SU-DHL-6 (cell line): ENCODE measurements around the gene TMPRSS4.

Source experiments
- H2AFZ ChIP-seq: fragments of 200-600 bp; sonication (generic); 2 replicates; pipeline ENCODE4 v1.6.1; 2014; ENCODE audit warnings: low read depth, mild to moderate bottlenecking, moderate library complexity, mixed read lengths, antibody characterized with exemption, low read length; ENCODE audit not compliant: severe bottlenecking
- H3F3A ChIP-seq: fragments of 200-600 bp; shearing (Covaris generic); 2 replicates; pipeline ENCODE4 v1.6.0; 2016; ENCODE audit warnings: antibody characterized with exemption, mild to moderate bottlenecking; ENCODE audit not compliant: insufficient read depth
- H3K27ac ChIP-seq: fragments of 200-600 bp; sonication (generic); 2 replicates; pipeline ENCODE4 v1.5.1; 2016; ENCODE audit warnings: low read depth, mild to moderate bottlenecking, low read length, moderate library complexity, mixed read lengths
- H3K27me3 ChIP-seq: fragments of 200-600 bp; sonication (generic), shearing (Covaris generic); 2 replicates; pipeline ENCODE4 v1.6.0; 2014; ENCODE audit warnings: mild to moderate bottlenecking, low read length
- H3K36me3 ChIP-seq: fragments of 200-600 bp; sonication (generic); 2 replicates; pipeline ENCODE4 v1.6.1; 2014; ENCODE audit warnings: mild to moderate bottlenecking, low read length, mixed read lengths
- H3K4me2 ChIP-seq: fragments of 300-600, 200-600 bp; shearing (Covaris generic), sonication (generic); 2 replicates; pipeline ENCODE4 v1.6.0; 2014; ENCODE audit warnings: low read length, low read depth, mild to moderate bottlenecking; ENCODE audit not compliant: poor library complexity, severe bottlenecking
- H3K4me3 ChIP-seq: fragments of 200-600 bp; sonication (generic); 2 replicates; pipeline ENCODE4 v1.5.1; 2014; ENCODE audit warnings: antibody characterized with exemption, low read length, mild to moderate bottlenecking, mixed read lengths; ENCODE audit not compliant: insufficient read depth, poor library complexity, severe bottlenecking
- H3K79me2 ChIP-seq: fragments of 200-600 bp; sonication (generic); 2 replicates; pipeline ENCODE4 v1.6.1; 2014; ENCODE audit warnings: mild to moderate bottlenecking, low read length, moderate library complexity; ENCODE audit not compliant: insufficient read depth
- H3K9ac ChIP-seq: fragments of 200-600 bp; sonication (generic); 2 replicates; pipeline ENCODE4 v1.7.0; 2014; ENCODE audit warnings: mild to moderate bottlenecking, low read length
- H3K9me2 ChIP-seq: fragments of 200-600 bp; sonication (generic); replicated peaks from 2 replicates; pipeline ENCODE4 v1.6.1; 2014; ENCODE audit warnings: low read length; ENCODE audit not compliant: insufficient read depth
- H3K9me3 ChIP-seq: fragments of 200-600 bp; sonication (generic); 2 replicates; pipeline ENCODE4 v1.6.1; 2014; ENCODE audit warnings: low read length, mixed read lengths; ENCODE audit not compliant: insufficient read depth
- H4K20me1 ChIP-seq: fragments of 200-600 bp; sonication (generic); 2 replicates; pipeline ENCODE4 v1.6.1; 2014; ENCODE audit warnings: low read depth, mild to moderate bottlenecking, antibody characterized with exemption, low read length, moderate library complexity, mixed read lengths
- CTCF ChIP-seq: fragments of 200-600 bp; sonication (generic); IDR thresholded peaks from one replicate; pipeline ENCODE4 v1.5.1; 2017; ENCODE audit warnings: antibody characterized with exemption, mild to moderate bottlenecking, low read length, moderate library complexity; ENCODE audit not compliant: insufficient read depth, poor library complexity, severe bottlenecking
- EZH2phosphoT487 ChIP-seq: fragments of 200-600 bp; sonication (generic), shearing (Covaris generic); conservative IDR thresholded peaks from 2 replicates; pipeline ENCODE4 v1.6.1; 2018; ENCODE audit warnings: mild to moderate bottlenecking, antibody characterized with exemption, low read length, moderate library complexity, mixed read lengths

Gene TMPRSS4

GRCh38 chr11:118081241-118081958 lies 4.5 kb downstream of the TMPRSS4 start:
- no peak overlapping the region for H3K4me2 ChIP-seq
- H2AFZ ChIP-seq, result no peak overlapping the region
- H3K27me3 ChIP-seq, result no peaks in the 10 kb centered on the region
- H3K9me2 ChIP-seq, result no peaks in the 10 kb centered on the region
- TF ChIP-seq CTCF (no peak), EZH2phosphoT487 (no peak)
- no peaks in the 10 kb centered on the region for H3F3A ChIP-seq
- H4K20me1 ChIP-seq, result no peaks in the 10 kb centered on the region
- H3K9me3 ChIP-seq, result no peaks in the 10 kb centered on the region; the same call in 1 of the 2 replicates
- H3K79me2 ChIP-seq, result no peaks in the 10 kb centered on the region
- no peak overlapping the region for H3K27ac ChIP-seq
- H3K36me3 ChIP-seq, result no peaks in the 10 kb centered on the region
- no peak overlapping the region for H3K9ac ChIP-seq
- no peak overlapping the region for H3K4me3 ChIP-seq

GRCh38 chr11:118082880-118083552 lies 6.1 kb downstream of the TMPRSS4 start:
- Histone ChIP-seq H3K27ac (no peak overlapping the region), H3F3A (no peaks in the 10 kb centered on the region), H3K27me3 (no peaks in the 10 kb centered on the region), H3K4me2 (no peak overlapping the region), H3K9me2 (no peaks in the 10 kb centered on the region), H3K36me3 (no peaks in the 10 kb centered on the region), H4K20me1 (no peaks in the 10 kb centered on the region), H3K9ac (no peak overlapping the region), H3K9me3 (peaks cover 14% of the 10 kb centered on the region; the same call in 1 of the 2 replicates), H3K79me2 (no peaks in the 10 kb centered on the region), H2AFZ (no peak overlapping the region), H3K4me3 (no peak overlapping the region)
- TF ChIP-seq EZH2phosphoT487 (no peak), CTCF (no peak)

- no peak overlapping the region for H2AFZ ChIP-seq
- no peaks in the 10 kb centered on the region for H4K20me1 ChIP-seq
- no peak overlapping the region for H3K27ac ChIP-seq
- H3K4me3 ChIP-seq, result no peak overlapping the region
- no peaks in the 10 kb centered on the region for H3K79me2 ChIP-seq
- H3K4me2 ChIP-seq, result no peak overlapping the region
- H3K36me3 ChIP-seq, result no peaks in the 10 kb centered on the region
- H3K27me3 ChIP-seq, result no peaks in the 10 kb centered on the region
- no peak overlapping the region for H3K9ac ChIP-seq
- TF ChIP-seq EZH2phosphoT487 (no peak), CTCF (no peak)
- H3F3A ChIP-seq, result no peaks in the 10 kb centered on the region
- peaks cover 16% of the 10 kb centered on the region; the same call in 1 of the 2 replicates for H3K9me3 ChIP-seq
- no peaks in the 10 kb centered on the region for H3K9me2 ChIP-seq
Observed at GRCh38 chr11:118084247-118084646, 7.4 kb downstream of the TMPRSS4 start.
